SK-N-SH (cell line): ENCODE data around the gene DUS2. TPM values are rescaled to one million over a fixed set of nuclear protein-coding genes. Genes with fewer than 3 reads are reported as not detected.

Experiments used
- CTCF ChIA-PET: fragments of 300-600, 350-600 bp; formaldehyde crosslinking; extraction: SDS; loops from one replicate; lab custom pipeline; 2021; lab: Yijun Ruan, JAX
- POLR2A ChIA-PET: fragments of 350-600 bp; sonication (Branson Sonifier 250); formaldehyde crosslinking; extraction: SDS; loops from one replicate; lab custom pipeline; 2020; ENCODE audit warnings: antibody characterized with exemption, inconsistent platforms; lab: Yijun Ruan, JAX
- DNase-seq: peaks from one replicate; pipeline ENCODE4 v3.0.0; 2012
- H2AFZ ChIP-seq: fragments of 200-600 bp; sonication (generic); 2 replicates; pipeline ENCODE4 v1.8.1; 2016; ENCODE audit warnings: antibody characterized with exemption, mild to moderate bottlenecking, low read depth
- H3F3A ChIP-seq: fragments of 200-600 bp; sonication (generic); replicated peaks from 2 replicates; pipeline ENCODE3; 2016; ENCODE audit warnings: antibody characterized with exemption, mild to moderate bottlenecking; ENCODE audit not compliant: insufficient read depth
- H3K27ac ChIP-seq, 2 experiments: fragments of 200-500 bp in 1 of 2; fragments of 200-600 bp in 1 of 2; sonication (Bioruptor generic) in 1 of 2; sonication (generic), shearing (Covaris generic) in 1 of 2; 2 replicates each; pipeline versions ENCODE4 v1.5.1 to v1.6.1; 2014 to 2016; ENCODE audit warnings: low read depth in 2 of 2, inconsistent platforms in 1 of 2, low read length in 1 of 2, mild to moderate bottlenecking in 1 of 2, mixed read lengths in 1 of 2
- H3K27me3 ChIP-seq: fragments of 200-600 bp; sonication (generic), shearing (Covaris generic); 2 replicates; pipeline ENCODE4 v1.6.1; 2016; ENCODE audit warnings: mixed run types; ENCODE audit not compliant: insufficient read depth
- H3K36me3 ChIP-seq, 2 experiments: fragments of 200-500 bp in 1 of 2; fragments of 200-600 bp in 1 of 2; sonication (Bioruptor generic) in 1 of 2; sonication (generic) in 1 of 2; replicated peaks in 1 of 2; 2 replicates each; pipeline versions ENCODE3 to v1.5.1; 2014 to 2016; ENCODE audit warnings: low read length in 1 of 2, mild to moderate bottlenecking in 1 of 2; ENCODE audit not compliant: insufficient read depth in 2 of 2, control insufficient read depth in 1 of 2
- H3K4me1 ChIP-seq, 2 experiments: fragments of 200-500 bp in 1 of 2; fragments of 200-600 bp in 1 of 2; sonication (Bioruptor generic) in 1 of 2; sonication (generic), shearing (Covaris generic) in 1 of 2; 2 replicates each; pipeline versions ENCODE4 v1.5.1 to v1.6.1; 2014 to 2016; ENCODE audit warnings: low read depth in 1 of 2, low read length in 1 of 2, mixed run types in 1 of 2; ENCODE audit not compliant: insufficient read depth in 2 of 2, control insufficient read depth in 1 of 2
- H3K4me2 ChIP-seq: fragments of 200-600 bp; sonication (generic), shearing (Covaris generic); 2 replicates; pipeline ENCODE4 v1.6.1; 2017; ENCODE audit warnings: mixed run types
- H3K4me3 ChIP-seq, 2 experiments: fragments of 200-500 bp in 1 of 2; fragments of 200-600 bp in 1 of 2; sonication (Bioruptor generic) in 1 of 2; sonication (generic), shearing (Covaris generic) in 1 of 2; 2 replicates each; pipeline versions ENCODE4 v1.5.1 to v1.8.1; 2014 to 2016; ENCODE audit warnings: low read depth in 2 of 2, inconsistent platforms in 1 of 2, low read length in 1 of 2, mild to moderate bottlenecking in 1 of 2, mixed read lengths in 1 of 2, moderate library complexity in 1 of 2
- H3K79me2 ChIP-seq: fragments of 200-600 bp; sonication (generic); 2 replicates; pipeline ENCODE4 v1.8.1; 2017; ENCODE audit warnings: mild to moderate bottlenecking; ENCODE audit not compliant: insufficient read depth
- H3K9ac ChIP-seq: fragments of 200-600 bp; sonication (generic); 2 replicates; pipeline ENCODE4 v1.6.1; 2017; ENCODE audit warnings: mixed run types
- H3K9me2 ChIP-seq: fragments of 200-600 bp; sonication (generic); 2 replicates; pipeline ENCODE4 v1.6.1; 2017; ENCODE audit warnings: mixed run types
- H3K9me3 ChIP-seq: fragments of 200-600 bp; sonication (generic); 2 replicates; pipeline ENCODE4 v1.6.1; 2017; ENCODE audit warnings: mixed run types, mild to moderate bottlenecking, moderate library complexity
- H4K20me1 ChIP-seq: fragments of 200-600 bp; sonication (generic); 2 replicates; pipeline ENCODE4 v1.6.1; 2017; ENCODE audit warnings: mild to moderate bottlenecking, mixed run types; ENCODE audit not compliant: insufficient read depth
- CTCF ChIP-seq: fragments of 200-600 bp; sonication (generic); IDR thresholded peaks from 2 replicates; pipeline ENCODE4 v1.6.1; 2017; ENCODE audit warnings: antibody characterized with exemption, mild to moderate bottlenecking, moderate library complexity
- EP300 ChIP-seq, 2 experiments: IDR thresholded peaks; 2 replicates each; pipeline versions ENCODE4 v1.4.0 to v1.6.1; 2012; ENCODE audit warnings: borderline replicate concordance in 1 of 2, low read depth in 1 of 2, low read length in 1 of 2
- FOSL2 ChIP-seq: IDR thresholded peaks from 2 replicates; pipeline ENCODE4 v1.4.0; 2012; ENCODE audit warnings: low read depth, mild to moderate bottlenecking, moderate library complexity, borderline replicate concordance
- FOXM1 ChIP-seq: IDR thresholded peaks from 2 replicates; pipeline ENCODE4 v1.4.0; 2012; ENCODE audit warnings: low read depth, mild to moderate bottlenecking
- JUND ChIP-seq: IDR thresholded peaks from 2 replicates; pipeline ENCODE4 v1.4.0; 2012
- MAX ChIP-seq: IDR thresholded peaks from 2 replicates; pipeline ENCODE4 v1.4.0; 2012; ENCODE audit warnings: low read depth
- MXI1 ChIP-seq: IDR thresholded peaks from 2 replicates; pipeline ENCODE4 v1.6.1; 2012; ENCODE audit warnings: mild to moderate bottlenecking, low read depth, low read length, improper control_type of control experiment
- NRF1 ChIP-seq: IDR thresholded peaks from 2 replicates; pipeline ENCODE4 v1.6.1; 2012; ENCODE audit warnings: low read depth, mild to moderate bottlenecking, low read length
- POLR2AphosphoS5 ChIP-seq: IDR thresholded peaks from 2 replicates; pipeline ENCODE4 v1.6.1; 2012; ENCODE audit warnings: low read depth, low read length
- RAD21 ChIP-seq: IDR thresholded peaks from 2 replicates; pipeline ENCODE4 v1.6.1; 2012; ENCODE audit warnings: mild to moderate bottlenecking, low read length
- RCOR1 ChIP-seq: fragments of 150-350 bp; IDR thresholded peaks from 2 replicates; pipeline ENCODE4 v1.6.1; 2017; ENCODE audit warnings: antibody characterized with exemption, low read length
- SIN3A ChIP-seq: IDR thresholded peaks from 2 replicates; pipeline ENCODE4 v1.6.1; 2012; ENCODE audit warnings: low read depth, mild to moderate bottlenecking, low read length, moderate library complexity, borderline replicate concordance
- TAF1 ChIP-seq: IDR thresholded peaks from 2 replicates; pipeline ENCODE4 v1.6.1; 2012; ENCODE audit warnings: low read depth, mild to moderate bottlenecking, low read length, moderate library complexity, borderline replicate concordance
- TEAD4 ChIP-seq: IDR thresholded peaks from 2 replicates; pipeline ENCODE4 v1.4.0; 2012; ENCODE audit warnings: mild to moderate bottlenecking, borderline replicate concordance; ENCODE audit not compliant: insufficient read depth
- USF1 ChIP-seq: IDR thresholded peaks from 2 replicates; pipeline ENCODE4 v1.4.0; 2012; ENCODE audit warnings: low read depth, borderline replicate concordance
- YY1 ChIP-seq: IDR thresholded peaks from 2 replicates; pipeline ENCODE4 v1.4.0; 2012; ENCODE audit warnings: low read depth, mild to moderate bottlenecking
- WGBS: methylation state at CpG from one replicate; pipeline ENCODE4 v1.1.6; 2017; ENCODE audit warnings: low lambda C conversion rate; 5-methylcytosine and 5-hydroxymethylcytosine counted together
- polyA plus RNA-seq, 3 experiments: library from polyadenylated mRNA; depleted of rRNA; stranded (reverse); fragments of >200 nt; gene quantifications; 2 replicates each; pipeline ENCODE4 v1.2.3, GENCODE V29; 2012

Gene DUS2
- polyA plus RNA-seq, 1 of the 3 experiments (the other 2 are of a cell fraction) = 16.1 TPM

- POLR2A ChIA-PET = no interaction called here
Measured at GRCh38 chr16:67988675-67989074, 34.4 kb upstream of the DUS2 start.

More at GRCh38 chr16:67988675-67989074, 34.4 kb upstream of the DUS2 start:
- WGBS = 57% methylated on average over 3 of the region's 3 CpGs
- CTCF ChIA-PET = interaction anchor here (0.6 to 1.8 kb wide), 6 partner anchors 18 to 323 kb away, joined by 3 to 5 read pairs (median 4); no protein-coding TSS in a partner anchor
- H3K9me3 ChIP-seq = no peaks in the 10 kb centered on the region
- H3K9me2 ChIP-seq = no peaks in the 10 kb centered on the region
- no peak overlapping the region for H2AFZ ChIP-seq
- H3K79me2 ChIP-seq = no peaks in the 10 kb centered on the region
- H4K20me1 ChIP-seq = no peaks in the 10 kb centered on the region
- TF ChIP-seq SIN3A (no peak), RAD21 (no peak), USF1 (no peak), TAF1 (no peak), EP300 (IDR thresholded peaks at IDR 0.05; ENCODE audit: borderline replicate concordance in 1 of 2, low read depth in 1 of 2, low read length in 1 of 2) (no peak), CTCF (no peak), TEAD4 (no peak), YY1 (no peak), RCOR1 (no peak), FOXM1 (no peak), FOSL2 (no peak), MAX (no peak), NRF1 (no peak), MXI1 (no peak), POLR2AphosphoS5 (no peak), JUND (no peak)
- H3K4me3 ChIP-seq = no peak overlapping the region
- no peaks in the 10 kb centered on the region for H3F3A ChIP-seq
- no peak overlapping the region for H3K27ac ChIP-seq
- H3K36me3 ChIP-seq = no peaks in the 10 kb centered on the region
- DNase-seq = no peak
- H3K4me1 ChIP-seq = peaks cover 0 to 10% of the 10 kb centered on the region in 2 experiments; a peak in 1 of 4 replicates
- no peak overlapping the region for H3K9ac ChIP-seq
- H3K27me3 ChIP-seq = no peaks in the 10 kb centered on the region
- H3K4me2 ChIP-seq = no peak overlapping the region
